Lung microvascular endothelial cell (primary cell): ENCODE data around the gene CACNA1S. TPM values are rescaled to one million over a fixed set of nuclear protein-coding genes. Genes with fewer than 3 reads are reported as not detected.

Experiments used
- total RNA-seq: library from RNA; depleted of rRNA; stranded (reverse); fragments of >200 nt; gene quantifications from 2 replicates; pipeline ENCODE4 v1.2.1, GENCODE V29; 2014

The CACNA1S gene
- total RNA-seq, 1 donor from 2014 or later: not detected

Other genes starting within 250 kb of the CACNA1S start
- not detected in 2 replicates for gene GPR25, start 239.4 kb downstream of the CACNA1S start, total RNA-seq
- under 0.01 TPM in 1 of 2 replicates, not detected in the other for gene INAVA, start 217.5 kb downstream of the CACNA1S start, total RNA-seq
- gene KIF21B, start 88.7 kb downstream of the CACNA1S start, total RNA-seq: 2.0 TPM in 2 replicates
- not detected in 2 replicates for gene ASCL5, start 14.8 kb upstream of the CACNA1S start, total RNA-seq
- 45.3 and 60.9 TPM in 2 replicates for gene TMEM9, start 42.0 kb upstream of the CACNA1S start, total RNA-seq
- gene IGFN1, start 78.4 kb upstream of the CACNA1S start, total RNA-seq: not detected in 2 replicates
- gene PKP1, start 171.1 kb upstream of the CACNA1S start, total RNA-seq: under 0.01 TPM in 1 of 2 replicates, not detected in the other